ENCODE measurements around the gene MPPED2.
A peak's percentile ranks its signal among the peaks of the same experiment; 100 is the strongest.

The MPPED2 gene

DNA sequence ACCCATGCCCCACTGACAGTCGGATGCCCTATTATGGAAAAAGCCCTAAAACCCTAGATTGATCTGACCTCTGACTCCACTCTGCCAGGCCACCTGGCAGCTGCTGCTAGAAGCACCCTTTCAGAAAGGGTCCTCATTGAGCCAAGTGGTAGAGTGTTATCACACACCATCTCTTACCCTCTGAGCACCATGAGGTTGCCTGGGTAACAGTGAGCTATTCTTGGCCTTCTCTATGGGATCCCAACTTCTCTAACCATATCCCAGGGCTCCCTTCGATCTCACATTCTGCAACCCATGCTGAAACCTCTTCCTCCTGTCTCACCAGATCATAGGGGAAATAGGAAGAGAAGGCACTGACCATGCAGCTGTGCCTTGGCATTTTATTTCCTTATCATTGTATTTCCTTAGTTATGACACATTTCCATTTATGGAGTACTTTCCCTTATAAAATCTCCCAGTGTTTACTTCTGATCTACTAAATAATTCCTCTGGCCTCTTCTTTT is 52.7 kb downstream of the MPPED2 start:
- DNase-seq (ENCODE audit: low spot score), result peak; percentile 3

DNA sequence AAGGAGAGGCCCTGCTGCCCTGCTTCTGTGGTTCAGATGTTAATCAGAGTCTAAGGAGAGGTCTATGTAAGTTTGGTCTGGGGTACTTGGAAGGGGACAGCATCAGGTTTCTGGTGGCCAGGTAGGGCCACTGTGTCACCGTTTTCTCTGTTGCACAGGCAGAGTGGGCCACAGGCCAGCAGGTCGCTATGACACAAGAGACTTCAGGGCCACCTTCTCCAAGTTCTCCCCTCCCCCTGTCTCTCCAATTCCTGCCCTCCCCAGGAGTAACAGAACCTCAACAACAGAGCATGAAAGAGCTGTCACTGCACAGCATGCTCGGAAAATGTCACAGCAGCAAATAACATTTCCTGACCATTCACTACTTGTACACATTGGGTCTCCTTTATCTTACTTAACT is 58.6 kb downstream of the MPPED2 start:
- no peak for DNase-seq (ENCODE audit: low spot score)

DNA sequence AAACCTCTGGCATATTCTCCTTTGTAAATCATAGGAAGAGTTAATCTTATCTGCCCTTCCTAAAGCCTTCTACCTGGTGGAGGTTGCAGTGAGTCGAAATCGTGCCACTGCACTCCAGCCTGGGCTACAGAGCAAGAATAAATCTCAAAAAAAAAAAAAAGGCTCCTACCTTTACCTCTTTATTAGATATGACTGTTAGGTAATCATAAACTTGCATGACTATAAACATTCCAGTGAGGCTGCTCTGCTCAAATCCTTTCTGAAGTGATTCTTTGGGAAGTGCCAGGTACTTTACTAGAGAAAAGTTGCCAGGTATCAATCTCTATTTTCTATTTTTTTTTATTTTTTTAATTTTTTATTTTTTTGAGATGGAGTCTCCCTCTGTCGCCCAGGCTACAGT is 59.6 kb downstream of the MPPED2 start:
- DNase-seq (ENCODE audit: low spot score), result no peak

DNA sequence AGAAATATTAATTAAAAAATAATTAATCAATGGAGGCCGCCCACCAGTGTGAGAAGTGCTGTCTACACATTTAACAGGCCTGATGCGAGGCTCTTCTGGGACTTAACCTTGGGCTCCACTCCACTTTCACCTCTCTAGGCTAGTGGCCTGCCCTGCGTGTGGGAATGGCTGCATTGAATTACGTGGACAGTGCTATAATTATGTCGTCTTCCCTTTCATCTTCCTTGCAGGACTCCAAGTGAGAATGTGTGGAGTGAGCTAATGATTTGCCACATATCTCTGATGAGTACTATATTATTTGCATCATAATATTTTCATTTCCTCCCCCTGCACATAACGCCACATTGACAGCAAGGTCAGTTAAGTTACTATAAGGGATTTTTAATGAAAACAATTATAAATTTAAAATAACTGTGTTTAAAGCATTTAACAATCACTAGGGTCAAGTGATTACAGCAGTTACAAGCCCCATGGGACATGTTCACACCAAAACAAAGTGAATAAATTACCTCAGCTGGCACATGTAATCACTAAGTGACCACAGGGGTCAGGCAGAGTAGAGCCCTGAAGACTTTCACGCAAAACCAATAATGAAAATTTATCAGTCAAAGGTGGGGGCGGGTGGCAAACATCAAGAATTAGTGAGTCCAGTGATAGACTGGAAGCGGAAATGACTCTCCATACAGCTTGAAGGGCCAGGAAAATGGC is 63.5 kb downstream of the MPPED2 start:
- DNase-seq (ENCODE audit: low spot score), result no peak

DNA sequence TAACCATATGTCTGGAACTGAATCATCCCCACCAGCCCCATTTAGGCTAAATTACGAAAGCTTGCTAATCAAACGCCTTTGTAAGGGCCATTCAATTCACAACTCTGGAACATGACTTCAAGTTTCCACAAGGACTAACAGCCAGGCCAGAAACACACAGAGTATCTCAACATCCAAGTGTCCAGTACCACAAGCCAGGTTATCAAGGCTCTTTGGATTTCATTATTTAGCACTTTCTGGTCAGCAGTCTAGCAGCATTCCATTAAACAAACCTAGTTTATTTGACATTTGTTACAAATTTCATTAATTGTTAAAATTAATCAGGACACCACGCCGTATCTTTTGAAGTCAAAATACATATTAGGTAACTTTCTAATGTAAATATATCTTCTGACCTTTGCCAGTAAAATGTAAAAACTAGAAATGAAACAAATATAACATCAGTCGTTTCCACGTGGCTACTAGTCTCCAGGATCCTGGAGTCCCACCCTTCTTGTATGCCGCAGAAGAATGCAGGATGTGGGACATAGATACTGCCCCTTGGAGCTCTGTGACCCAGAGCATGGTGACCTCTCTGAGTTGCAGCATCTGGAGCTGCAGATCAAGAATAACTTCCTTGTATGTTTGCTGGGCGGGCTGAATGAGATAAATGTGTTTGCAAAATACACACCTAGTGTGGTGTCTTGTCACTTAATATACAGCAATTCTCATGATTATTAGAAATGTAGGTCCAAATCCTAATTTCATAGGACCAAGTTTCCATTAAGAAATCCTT is 64.7 kb downstream of the MPPED2 start:
- DNase-seq (ENCODE audit: low spot score), result no peak

DNA sequence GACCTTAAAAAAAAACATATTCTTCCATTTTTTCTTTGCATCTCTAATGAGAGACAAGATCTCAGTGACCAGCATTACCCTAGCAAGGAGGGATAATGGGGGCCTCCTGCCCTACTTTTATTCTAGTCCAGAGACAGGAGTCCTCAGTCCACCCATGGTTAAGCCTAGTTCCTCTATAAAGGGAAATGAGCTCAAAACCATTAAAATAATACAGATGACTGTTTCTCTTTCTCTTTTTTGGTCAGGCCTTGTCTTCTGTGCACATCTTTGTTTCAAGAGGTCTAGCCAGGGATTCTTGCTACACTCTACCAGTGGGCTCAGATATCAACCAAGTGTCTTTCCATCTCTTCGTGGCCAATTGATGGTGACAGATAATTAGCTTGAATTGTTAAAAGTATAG is 73.1 kb downstream of the MPPED2 start:
- DNase-seq (ENCODE audit: low spot score), result no peak

DNA sequence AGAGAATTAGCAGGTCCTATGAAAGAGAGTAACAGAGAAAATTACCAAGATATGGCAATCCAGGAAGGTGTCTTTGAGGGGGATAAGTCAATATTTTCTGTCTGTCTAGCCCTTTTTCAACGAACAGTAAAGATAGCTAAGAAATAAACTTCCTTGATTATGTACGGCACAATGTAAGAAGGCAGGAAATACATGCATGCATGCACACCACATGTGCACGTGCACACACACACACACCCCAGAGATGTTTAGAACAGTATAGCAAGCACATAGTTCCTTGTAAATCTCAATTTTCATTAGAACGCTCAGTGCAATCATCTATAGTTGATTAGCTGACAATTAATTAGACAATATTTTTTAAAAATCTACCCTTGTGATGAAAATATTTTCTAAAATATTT is 74.7 kb downstream of the MPPED2 start:
- no peak for DNase-seq (ENCODE audit: low spot score)

DNA sequence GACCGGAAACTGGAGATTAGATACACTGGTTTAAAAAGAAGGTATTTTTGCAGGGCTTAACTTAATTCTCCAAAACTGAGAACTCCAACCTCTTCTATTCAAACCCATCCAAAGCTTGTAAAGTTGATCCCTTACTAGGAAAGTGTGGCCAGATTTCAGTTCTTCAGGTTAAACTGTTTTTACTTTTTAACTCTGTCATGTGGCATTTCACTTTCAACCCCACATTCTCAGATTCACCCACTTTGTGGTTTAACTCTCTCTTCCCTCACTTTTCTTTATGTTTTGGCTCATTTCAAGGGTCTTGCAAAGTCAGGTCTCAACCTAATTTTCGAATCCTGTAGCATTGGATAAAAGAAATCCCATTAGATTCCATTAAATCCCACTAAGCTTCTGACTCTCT is 75.4 kb downstream of the MPPED2 start:
- DNase-seq (ENCODE audit: low spot score), result no peak

DNA sequence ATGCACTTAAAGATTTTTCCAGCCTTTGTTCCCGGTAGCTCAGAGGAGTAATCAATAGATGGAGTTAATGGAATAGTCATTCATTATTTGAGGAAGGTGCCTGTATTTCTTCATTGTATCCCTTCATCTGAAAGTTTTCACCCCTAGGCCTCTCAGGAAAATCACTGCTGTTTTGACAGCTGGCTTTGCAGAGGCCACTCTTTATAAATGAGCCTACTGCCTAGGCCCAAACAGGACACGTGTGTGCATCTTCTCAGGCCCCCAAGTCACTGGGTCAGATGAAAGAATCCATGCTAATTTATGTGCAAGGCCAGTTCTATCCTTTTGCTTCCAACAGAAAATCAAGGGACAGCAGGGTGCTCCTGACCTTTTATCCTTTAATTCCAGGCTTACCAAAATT is 76.8 kb downstream of the MPPED2 start:
- DNase-seq (ENCODE audit: low spot score), result no peak

DNA sequence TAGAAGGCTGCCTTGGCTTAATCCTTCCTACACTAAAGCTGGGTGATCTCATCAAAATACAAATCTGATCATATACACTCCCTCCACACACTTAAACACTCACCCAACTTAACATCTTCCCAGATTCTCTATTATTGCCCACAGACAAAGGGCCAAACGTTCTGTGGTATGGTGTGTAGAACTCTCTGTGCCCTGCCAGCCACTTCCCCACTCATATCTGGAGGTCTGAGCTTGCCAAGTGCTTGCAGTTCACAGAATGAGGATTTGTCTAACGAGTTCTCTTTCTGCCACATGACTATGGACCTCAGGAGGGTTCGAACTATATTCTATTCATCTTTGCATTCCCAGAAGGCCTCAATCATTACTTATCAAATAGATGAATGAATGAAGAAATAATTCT is 77.6 kb downstream of the MPPED2 start:
- no peak for DNase-seq (ENCODE audit: low spot score)

DNA sequence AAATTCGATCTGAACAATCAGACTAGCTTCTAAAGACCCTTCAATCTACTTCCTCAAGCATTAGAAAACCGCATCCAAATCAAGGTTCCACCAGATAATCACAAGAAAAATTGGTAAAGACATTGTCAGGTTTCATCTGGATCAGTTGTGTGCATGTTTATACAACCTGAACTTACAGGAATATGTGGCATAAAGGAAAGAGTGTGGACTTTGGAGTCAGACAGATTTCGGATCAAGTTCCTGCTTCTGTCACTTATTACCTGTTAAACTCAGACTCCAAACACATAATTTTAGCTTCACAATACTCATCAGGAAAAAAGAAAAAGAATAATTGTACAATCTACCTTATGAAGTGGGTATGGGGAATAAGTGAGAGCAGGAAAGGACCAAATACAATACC is 80.5 kb downstream of the MPPED2 start:
- no peak for DNase-seq (ENCODE audit: low spot score)

DNA sequence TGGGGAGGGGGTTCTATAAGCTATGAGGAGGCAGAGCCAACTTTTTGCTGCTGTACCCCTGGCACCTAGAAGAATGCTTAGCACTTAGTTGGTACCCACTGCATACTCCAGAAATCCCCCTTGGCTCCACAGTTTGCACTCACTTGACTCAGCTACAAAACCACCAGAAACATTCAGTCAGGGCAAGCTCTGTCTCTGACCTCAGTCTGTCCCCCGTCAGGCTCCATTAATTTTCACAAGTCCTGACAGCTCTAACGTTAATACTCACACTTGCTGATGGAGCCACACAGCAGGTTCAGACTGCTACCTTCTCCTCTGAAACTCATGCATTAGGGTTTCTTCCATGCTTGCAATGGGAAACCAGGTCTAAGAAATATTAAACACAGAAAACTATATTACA is 81.7 kb downstream of the MPPED2 start:
- DNase-seq (ENCODE audit: low spot score), result no peak

DNA sequence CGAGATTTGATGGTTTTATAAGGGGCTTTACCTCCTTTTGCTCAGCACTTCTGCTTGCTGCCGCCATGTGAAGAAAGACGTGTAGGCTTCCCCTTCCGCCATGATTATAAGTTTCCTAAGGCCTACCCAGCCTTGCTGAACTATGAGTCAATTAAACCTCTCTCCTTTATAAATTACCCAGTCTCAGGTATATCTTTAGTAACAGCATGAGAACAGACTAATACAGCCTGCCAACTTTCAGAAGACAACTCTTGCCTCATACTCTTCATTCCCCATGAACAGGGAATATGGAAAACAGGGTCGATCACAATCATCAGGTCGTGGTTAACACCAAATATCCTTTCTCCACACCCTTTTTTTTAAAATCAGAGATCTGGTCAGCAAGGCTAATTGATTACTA is 83.0 kb downstream of the MPPED2 start:
- no peak for DNase-seq (ENCODE audit: low spot score)

DNA sequence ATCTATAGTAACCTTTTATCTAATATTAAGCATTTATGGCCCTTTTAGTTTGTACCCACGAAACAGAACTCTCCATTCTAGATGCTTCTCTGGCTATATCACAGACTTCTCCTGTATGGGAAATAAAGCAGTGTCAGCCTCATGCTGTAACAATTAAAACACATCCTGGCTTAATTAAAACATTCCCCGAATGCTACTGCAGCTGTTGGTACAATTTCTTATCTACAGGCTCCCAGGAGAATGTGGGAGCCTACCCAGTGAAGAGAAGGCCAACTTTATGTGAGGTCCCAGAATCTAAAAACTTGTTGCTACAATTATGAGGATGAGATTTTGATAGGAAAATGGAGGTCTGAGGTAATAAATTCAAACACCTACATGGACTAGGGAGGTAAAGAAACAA is 83.8 kb downstream of the MPPED2 start:
- DNase-seq (ENCODE audit: low spot score), result no peak

DNA sequence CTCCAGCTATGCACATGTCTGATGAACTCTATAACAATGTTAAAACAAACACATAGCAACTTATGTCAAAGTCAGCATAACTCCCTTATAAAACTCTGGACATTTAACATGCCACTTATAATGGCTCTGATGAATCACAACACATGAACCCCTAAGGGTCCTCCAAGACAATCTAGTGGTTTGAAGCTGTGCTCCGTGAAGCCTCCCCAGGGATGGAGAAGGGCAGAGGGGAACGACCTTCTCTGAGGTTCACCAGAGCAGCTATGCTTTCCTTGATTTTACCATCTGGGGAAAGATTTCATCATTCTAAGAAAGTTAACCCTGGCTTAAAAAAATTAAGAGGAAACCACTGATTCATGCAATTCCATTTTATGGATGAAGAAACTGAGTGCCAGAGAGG is 84.4 kb downstream of the MPPED2 start:
- no peak for DNase-seq (ENCODE audit: low spot score)

DNA sequence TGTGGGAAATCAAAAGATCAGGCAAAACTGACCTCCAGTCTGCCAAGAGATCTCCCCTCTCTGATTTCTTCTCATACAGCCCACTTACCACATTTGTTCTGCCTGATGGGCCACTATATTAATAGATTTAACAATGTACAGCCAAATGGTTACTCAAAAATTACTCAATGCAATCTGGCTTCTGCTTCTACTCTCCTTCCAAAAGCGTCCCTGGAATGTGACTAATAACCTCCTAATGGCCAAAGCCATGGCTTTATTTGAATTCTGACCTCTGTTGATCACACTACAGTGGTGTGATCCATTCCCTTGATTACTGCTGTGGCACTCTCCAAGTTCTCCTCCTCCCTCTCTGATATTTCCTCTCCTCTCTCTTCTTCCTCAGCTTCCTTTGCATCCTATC is 86.2 kb downstream of the MPPED2 start:
- no peak for DNase-seq (ENCODE audit: low spot score)

DNA sequence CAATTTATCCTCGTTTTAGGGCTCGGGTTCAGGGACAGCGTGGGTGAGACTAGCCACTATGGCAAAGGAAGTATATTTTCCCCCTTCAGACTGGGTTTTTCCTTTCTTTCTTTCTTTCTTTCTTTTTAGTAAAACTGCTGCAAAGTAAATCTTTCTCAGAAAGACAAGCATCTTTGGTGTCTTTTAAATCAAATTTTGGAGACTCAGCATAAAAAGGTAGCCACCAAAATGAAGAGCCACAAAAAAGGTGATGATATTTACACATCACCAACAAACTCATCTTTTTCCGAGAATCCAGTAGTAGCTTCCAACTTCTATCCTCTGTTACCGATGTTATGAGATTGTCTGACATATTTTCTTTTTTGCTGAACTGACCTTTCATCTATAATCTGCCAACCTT is 88.6 kb downstream of the MPPED2 start:
- no peak for DNase-seq (ENCODE audit: low spot score)

DNA sequence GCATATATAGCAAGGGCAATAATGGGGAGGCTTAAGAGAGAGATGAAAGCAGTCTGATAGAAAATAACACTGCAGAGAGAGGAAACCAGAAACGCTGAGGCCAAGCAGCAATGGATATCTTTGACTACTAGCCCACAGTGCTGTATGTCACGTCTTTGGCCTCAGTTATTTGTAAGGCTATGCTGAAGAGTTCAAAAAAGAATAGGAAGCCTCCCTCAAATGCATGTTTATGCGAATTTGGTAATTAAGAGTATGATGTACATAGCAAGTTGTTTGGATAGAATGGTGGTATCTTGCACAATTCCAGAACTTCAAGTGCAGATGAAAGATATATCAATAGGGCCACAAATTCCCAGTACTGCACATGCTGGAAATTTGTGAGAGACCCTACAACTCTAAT is 89.2 kb downstream of the MPPED2 start:
- DNase-seq (ENCODE audit: low spot score), result no peak

DNA sequence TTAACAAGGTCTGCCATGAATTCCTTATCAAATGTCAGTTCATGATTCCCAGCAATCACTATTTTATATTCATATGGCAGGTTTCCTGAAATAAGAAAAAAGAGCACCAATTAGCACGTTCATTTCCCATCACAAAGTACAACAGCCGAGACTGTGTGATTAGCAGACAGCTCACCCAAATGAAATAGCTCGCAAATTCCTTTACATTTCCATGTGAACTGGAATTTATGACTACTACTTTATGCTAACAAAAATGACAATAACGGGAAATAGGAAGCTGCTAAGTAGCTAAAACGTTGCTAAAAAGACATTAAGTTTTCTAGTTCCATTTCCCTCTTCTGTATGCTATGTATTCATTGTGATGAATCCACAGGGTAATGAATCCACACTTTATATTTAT is 90.7 kb downstream of the MPPED2 start:
- peak; percentile 63 for DNase-seq (ENCODE audit: low spot score)

DNA sequence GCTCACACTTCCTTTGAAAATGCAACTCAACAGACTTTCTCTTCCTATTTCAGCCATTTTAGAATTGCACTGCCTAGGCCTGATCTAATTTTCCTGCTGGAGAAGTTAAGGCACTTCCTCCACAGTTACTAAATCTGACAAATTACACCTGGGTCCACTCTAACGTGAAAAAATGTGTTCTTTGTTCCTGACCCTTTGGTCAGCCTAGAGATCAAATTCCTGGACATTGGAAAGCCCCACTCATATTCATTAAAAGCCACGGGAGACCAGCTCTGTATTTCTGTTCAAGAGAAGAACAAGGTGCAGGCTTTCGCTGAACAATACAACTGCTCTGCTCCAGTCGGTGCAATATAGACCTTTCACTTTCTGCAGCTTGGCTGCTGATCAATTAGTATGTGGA is 96.6 kb downstream of the MPPED2 start:
- no peak for DNase-seq (ENCODE audit: low spot score)

DNA sequence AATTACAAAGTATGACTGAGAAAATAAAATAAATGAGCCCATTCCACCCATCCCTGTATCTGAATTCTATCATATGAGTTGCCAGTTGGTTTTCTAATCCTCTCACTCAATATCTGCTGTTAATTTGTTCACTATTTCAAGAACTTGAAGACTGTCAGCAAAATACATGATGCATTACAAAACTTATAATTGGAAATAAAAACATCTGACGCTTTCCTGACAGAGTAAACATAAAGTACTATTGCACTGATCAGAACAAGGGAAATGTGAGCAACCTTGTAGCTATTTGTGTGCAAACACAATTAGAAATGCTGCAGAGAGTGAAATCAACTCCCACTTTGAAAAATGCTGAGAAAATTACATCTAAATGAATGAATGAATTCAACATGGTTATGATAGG is 97.1 kb downstream of the MPPED2 start:
- no peak for DNase-seq (ENCODE audit: low spot score)

DNA sequence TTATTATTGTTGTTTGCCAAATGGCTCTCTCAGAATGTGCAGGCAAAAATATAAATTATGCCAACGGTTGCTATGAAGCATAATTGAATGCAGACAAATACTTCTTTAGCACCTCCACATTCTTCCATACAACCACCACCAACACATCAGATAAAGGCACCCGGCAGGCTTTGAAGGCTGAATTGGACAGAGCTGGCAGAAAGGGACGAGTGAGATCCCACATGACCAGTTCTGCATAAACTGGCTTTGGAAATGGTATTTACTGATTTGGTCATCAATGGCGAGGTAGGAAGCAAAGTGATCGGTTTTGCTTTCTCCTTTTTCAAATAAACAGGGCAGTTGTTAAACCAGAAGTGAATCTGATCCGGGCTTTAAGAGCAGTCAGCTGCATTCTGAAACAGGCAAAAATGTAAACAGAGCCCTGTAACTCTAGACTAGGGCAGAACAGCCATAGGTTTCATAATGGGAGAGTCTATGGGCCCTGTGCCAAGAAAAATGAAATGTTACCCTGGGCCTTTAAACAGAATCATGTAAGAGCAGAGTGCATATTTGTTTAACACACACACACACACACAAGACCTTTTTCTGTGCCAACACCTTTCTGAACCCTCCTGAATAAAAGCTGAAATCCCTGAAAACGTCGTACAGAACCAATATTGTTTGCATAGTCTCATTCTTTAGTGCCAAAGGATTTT is 97.7 kb downstream of the MPPED2 start:
- DNase-seq (ENCODE audit: low spot score), result no peak
